A549 (cell line): ENCODE results near the gene COL4A6. TPM values are rescaled to one million over a fixed set of nuclear protein-coding genes. Genes with fewer than 3 reads are reported as not detected.

Source experiments
- ATAC-seq, 2 experiments: fragments of 200-7000 bp in 1 of 2; fragments of >200 bp in 1 of 2; cut with Nextera tagmentation in 1 of 2; cut with Tn5 transposase in 1 of 2; 3 replicates each; pipeline versions ENCODE4 v1.8.0 to v1.9.1; 2018 to 2020; ENCODE audit warnings: mild to moderate bottlenecking in 1 of 2, moderate library complexity in 1 of 2
- CTCF ChIA-PET: fragments of 300-600 bp; sonication (Branson Sonifier 250); formaldehyde crosslinking; extraction: SDS; loops from one replicate; lab custom pipeline; 2021; ENCODE audit warnings: antibody characterized with exemption, inconsistent platforms; lab: Yijun Ruan, JAX
- POLR2A ChIA-PET: fragments of 350-600 bp; formaldehyde crosslinking; extraction: SDS; loops from one replicate; lab custom pipeline; 2021; ENCODE audit warnings: antibody characterized with exemption, inconsistent platforms; lab: Yijun Ruan, JAX
- DNase-seq, 2 experiments: peaks; one replicate each; pipeline versions ENCODE4 v3.0.0 to v3.0.0-alpha.2; 2011 to 2016; ENCODE audit warnings: low read depth in 1 of 2, low spot score in 1 of 2
- FAIRE-seq: peaks from 2 replicates; lab custom pipeline; 2011; peaks lifted over from hg19 to GRCh38; lab: Jason Lieb, UNC
- H3K27ac ChIP-seq, 2 experiments: fragments of >200 bp; sonication (Bioruptor Twin); formaldehyde crosslinking; 3 replicates each; pipeline ENCODE4 v1.5.1; 2016 to 2017
- H3K4me1 ChIP-seq: fragments of >200 bp; sonication (Bioruptor Twin); formaldehyde crosslinking; 3 replicates; pipeline ENCODE4 v1.6.1; 2016
- H3K4me2 ChIP-seq: fragments of >200 bp; sonication (Bioruptor Twin); formaldehyde crosslinking; 3 replicates; pipeline ENCODE4 v1.6.1; 2016
- H3K4me3 ChIP-seq: fragments of >200 bp; sonication (Bioruptor Twin); formaldehyde crosslinking; 3 replicates; pipeline ENCODE4 v1.5.1; 2016
- H3K9me3 ChIP-seq: fragments of >200 bp; sonication (Bioruptor Twin); formaldehyde crosslinking; 3 replicates; pipeline ENCODE4 v1.6.1; 2016
- BHLHE40 ChIP-seq: IDR thresholded peaks from 2 replicates; pipeline ENCODE4 v1.6.1; 2012; ENCODE audit warnings: low read depth, low read length, inconsistent platforms
- HDAC2 ChIP-seq: fragments of 200-600 bp; sonication (generic); IDR thresholded peaks from 2 replicates; pipeline ENCODE4 v1.6.1; 2016
- HEYL ChIP-seq: fragments of 250-450 bp; sonication (Bioruptor Pico); IDR thresholded peaks from 2 replicates; pipeline ENCODE4 v1.8.0; 2021; ENCODE audit warnings: mild to moderate bottlenecking, moderate library complexity
- HOXB5 ChIP-seq: fragments of 250-450 bp; sonication (Bioruptor Pico); IDR thresholded peaks from 2 replicates; pipeline ENCODE4 v1.5.0; 2020; ENCODE audit warnings: mild to moderate bottlenecking, moderate library complexity
- JUN ChIP-seq, 2 experiments: fragments of >200 bp; sonication (Bioruptor Twin); formaldehyde crosslinking; IDR thresholded peaks; 2 replicates in 1 of 2; 3 replicates in 1 of 2; pipeline ENCODE4 v1.6.1; 2016 to 2017
- JUNB ChIP-seq: fragments of >200 bp; sonication (Bioruptor Twin); formaldehyde crosslinking; IDR thresholded peaks from 2 replicates; pipeline ENCODE4 v1.6.1; 2016
- KDM5A ChIP-seq: fragments of 200-600 bp; sonication (generic); IDR thresholded peaks from 2 replicates; pipeline ENCODE4 v1.6.1; 2016; ENCODE audit warnings: antibody characterized with exemption, mild to moderate bottlenecking
- NFE2L2 ChIP-seq: fragments of 150-350 bp; conservative IDR thresholded peaks from 2 replicates; pipeline ENCODE4 v1.6.1; 2014; ENCODE audit warnings: low read length
- NPAS2 ChIP-seq: fragments of 250-450 bp; sonication (Bioruptor Pico); IDR thresholded peaks from 2 replicates; pipeline ENCODE4 v1.8.0; 2022; ENCODE audit warnings: mild to moderate bottlenecking, moderate library complexity, borderline replicate concordance
- PHF8 ChIP-seq: fragments of 200-600 bp; sonication (generic); IDR thresholded peaks from 2 replicates; pipeline ENCODE4 v1.6.1; 2016; ENCODE audit warnings: low read depth, mild to moderate bottlenecking, antibody characterized with exemption, moderate library complexity, borderline replicate concordance
- POLR2A ChIP-seq: IDR thresholded peaks from 2 replicates; pipeline ENCODE4 v1.6.1; 2012; ENCODE audit warnings: mild to moderate bottlenecking, low read length
- POLR2AphosphoS2 ChIP-seq: conservative IDR thresholded peaks from 2 replicates; pipeline ENCODE4 v1.6.1; 2012; ENCODE audit warnings: low read length, improper control_type of control experiment, inconsistent platforms
- RARB ChIP-seq: fragments of 250-450 bp; sonication (Bioruptor Pico); IDR thresholded peaks from 2 replicates; pipeline ENCODE4 v1.8.0; 2021; ENCODE audit warnings: mild to moderate bottlenecking, moderate library complexity
- RFX5 ChIP-seq: fragments of 450-650 bp; IDR thresholded peaks from 2 replicates; pipeline ENCODE4 v1.7.1; 2014; ENCODE audit warnings: antibody characterized with exemption, mild to moderate bottlenecking, moderate library complexity
- RNF2 ChIP-seq: fragments of 200-600 bp; sonication (generic); IDR thresholded peaks from 2 replicates; pipeline ENCODE4 v1.6.1; 2016; ENCODE audit warnings: low read depth, mild to moderate bottlenecking, antibody characterized with exemption, moderate library complexity, borderline replicate concordance
- SMC3 ChIP-seq: fragments of >200 bp; sonication (Bioruptor Twin); formaldehyde crosslinking; IDR thresholded peaks from 3 replicates; pipeline ENCODE4 v1.6.1; 2018; ENCODE audit warnings: inconsistent platforms
- SREBF2 ChIP-seq: fragments of 450-650 bp; IDR thresholded peaks from 2 replicates; pipeline ENCODE4 v1.6.1; 2014; ENCODE audit warnings: mild to moderate bottlenecking, moderate library complexity
- TFCP2L1 ChIP-seq: fragments of 250-450 bp; sonication (Bioruptor Pico); IDR thresholded peaks from 2 replicates; pipeline ENCODE4 v1.5.0; 2021; ENCODE audit warnings: mild to moderate bottlenecking
- TP53 ChIP-seq: fragments of 250-450 bp; sonication (Bioruptor Pico); IDR thresholded peaks from 2 replicates; pipeline ENCODE4 v1.5.0; 2021; ENCODE audit warnings: mild to moderate bottlenecking, moderate library complexity
- ZFP36 ChIP-seq: fragments of 450-650 bp; IDR thresholded peaks from 2 replicates; pipeline ENCODE4 v1.6.1; 2014; ENCODE audit warnings: borderline replicate concordance; ENCODE audit not compliant: partially characterized antibody
- WGBS: methylation state at CpG from one replicate; pipeline ENCODE4 v1.1.6; 2017; ENCODE audit errors: missing lambda C conversion rate; 5-methylcytosine and 5-hydroxymethylcytosine counted together
- polyA plus RNA-seq, 4 experiments: library from polyadenylated mRNA; depleted of rRNA in 3 of 4; stranded (reverse); fragments of >200 nt; fragmentation: RNase III in 1 of 4; extraction: RNeasy Plus Mini Kit Qiagen cat#74134 plus additional on column Dnase treatment in 1 of 4; gene quantifications; 2 replicates in 3 of 4; 3 replicates in 1 of 4; pipeline ENCODE4 v1.2.3, GENCODE V29; 2011 to 2017
- TF ChIP-seq, protein P1 (sequence below): fragments of 250-450 bp; sonication (Bioruptor Pico); IDR thresholded peaks from 2 replicates; pipeline ENCODE4 v1.5.0; 2021; ENCODE audit warnings: mild to moderate bottlenecking, moderate library complexity, borderline replicate concordance
- TF ChIP-seq, protein P2 (sequence below): fragments of 150-350 bp; IDR thresholded peaks from 2 replicates; pipeline ENCODE4 v1.6.1; 2014; ENCODE audit warnings: low read depth, mild to moderate bottlenecking, low read length
- TF ChIP-seq, protein P3 (sequence below): fragments of 200-600 bp; sonication (generic); IDR thresholded peaks from 2 replicates; pipeline ENCODE4 v1.6.1; 2016; ENCODE audit warnings: antibody characterized with exemption, mild to moderate bottlenecking, moderate library complexity
- TF ChIP-seq, protein P4 (sequence below): fragments of 450-650 bp; IDR thresholded peaks from 2 replicates; pipeline ENCODE4 v1.6.1; 2014; ENCODE audit warnings: antibody characterized with exemption
- TF ChIP-seq, protein P5 (sequence below): fragments of >200 bp; sonication (Bioruptor Twin); formaldehyde crosslinking; IDR thresholded peaks from 3 replicates; pipeline ENCODE4 v1.6.1; 2016
- TF ChIP-seq, protein P6 (sequence below): fragments of 250-450 bp; sonication (Bioruptor Pico); IDR thresholded peaks from 2 replicates; pipeline ENCODE4 v1.5.0; 2020; ENCODE audit warnings: low read depth, mild to moderate bottlenecking, moderate library complexity
- TF ChIP-seq, protein P7 (sequence below): fragments of >200 bp; sonication (Bioruptor Twin); formaldehyde crosslinking; IDR thresholded peaks from 3 replicates; pipeline ENCODE4 v1.5.1; 2016

Gene COL4A6
- polyA plus RNA-seq, 2 of the 4 experiments (the other 2 are of a cell fraction) = 13.0 to 19.8 TPM

DNA sequence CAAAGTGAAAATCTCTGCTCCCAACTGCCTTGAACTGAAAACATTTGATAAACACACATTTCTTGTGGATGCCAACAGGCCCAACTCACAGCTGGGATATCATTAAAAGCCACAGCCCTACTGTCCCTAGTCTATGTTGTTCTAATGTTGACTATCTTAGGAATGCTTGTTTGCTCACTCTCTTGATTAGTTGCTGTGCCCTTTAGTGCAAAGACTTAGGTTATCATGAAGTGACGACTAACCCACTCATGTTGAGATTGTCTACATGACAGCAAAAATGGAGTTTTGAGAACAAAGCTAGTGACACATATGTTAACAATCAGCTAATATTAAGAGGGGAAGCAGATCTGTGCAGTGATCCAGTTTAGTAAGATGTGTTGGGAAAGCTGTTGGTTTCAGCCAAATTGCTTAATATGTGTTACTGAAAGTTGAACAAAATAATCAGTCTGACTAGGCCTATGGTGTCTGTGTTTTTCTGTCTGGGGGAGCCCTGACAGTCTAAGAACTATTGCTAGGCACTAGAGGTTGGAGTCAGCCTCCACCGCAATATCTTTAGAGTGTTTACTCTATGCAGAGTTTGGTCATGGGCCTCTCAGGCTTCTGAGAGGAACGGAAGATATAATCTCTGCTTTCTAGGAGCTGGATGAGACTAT lies 221.2 kb downstream of the COL4A6 start:
- 80% methylated on average over 3 of the region's 3 CpGs for WGBS
- H3K4me1 ChIP-seq = no peaks in the 10 kb centered on the region
- ChIA-PET CTCF (interaction anchor here (0.6 to 5.0 kb wide), 5 partner anchors 8 to 126 kb away, joined by 3 to 26 read pairs (median 4); partner anchors contain the start of gene PSMD10), POLR2A (no interaction called here)
- no peak for TF ChIP-seq NPAS2 (CRISPR knock-in tag)
- TF ChIP-seq TP53 = no peak
- no peak for TF ChIP-seq RFX5
- no peak for TF ChIP-seq ZFP36
- no peak for TF ChIP-seq TFCP2L1
- TF ChIP-seq, protein P1, sequence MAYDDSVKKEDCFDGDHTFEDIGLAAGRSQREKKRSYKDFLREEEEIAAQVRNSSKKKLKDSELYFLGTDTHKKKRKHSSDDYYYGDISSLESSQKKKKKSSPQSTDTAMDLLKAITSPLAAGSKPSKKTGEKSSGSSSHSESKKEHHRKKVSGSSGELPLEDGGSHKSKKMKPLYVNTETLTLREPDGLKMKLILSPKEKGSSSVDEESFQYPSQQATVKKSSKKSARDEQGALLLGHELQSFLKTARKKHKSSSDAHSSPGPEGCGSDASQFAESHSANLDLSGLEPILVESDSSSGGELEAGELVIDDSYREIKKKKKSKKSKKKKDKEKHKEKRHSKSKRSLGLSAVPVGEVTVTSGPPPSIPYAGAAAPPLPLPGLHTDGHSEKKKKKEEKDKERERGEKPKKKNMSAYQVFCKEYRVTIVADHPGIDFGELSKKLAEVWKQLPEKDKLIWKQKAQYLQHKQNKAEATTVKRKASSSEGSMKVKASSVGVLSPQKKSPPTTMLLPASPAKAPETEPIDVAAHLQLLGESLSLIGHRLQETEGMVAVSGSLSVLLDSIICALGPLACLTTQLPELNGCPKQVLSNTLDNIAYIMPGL (CRISPR knock-in tag) = no peak
- TF ChIP-seq SREBF2 = no peak
- no peak for TF ChIP-seq PHF8
- no peak for TF ChIP-seq SMC3
- TF ChIP-seq POLR2A = no peak
- TF ChIP-seq, protein P2, sequence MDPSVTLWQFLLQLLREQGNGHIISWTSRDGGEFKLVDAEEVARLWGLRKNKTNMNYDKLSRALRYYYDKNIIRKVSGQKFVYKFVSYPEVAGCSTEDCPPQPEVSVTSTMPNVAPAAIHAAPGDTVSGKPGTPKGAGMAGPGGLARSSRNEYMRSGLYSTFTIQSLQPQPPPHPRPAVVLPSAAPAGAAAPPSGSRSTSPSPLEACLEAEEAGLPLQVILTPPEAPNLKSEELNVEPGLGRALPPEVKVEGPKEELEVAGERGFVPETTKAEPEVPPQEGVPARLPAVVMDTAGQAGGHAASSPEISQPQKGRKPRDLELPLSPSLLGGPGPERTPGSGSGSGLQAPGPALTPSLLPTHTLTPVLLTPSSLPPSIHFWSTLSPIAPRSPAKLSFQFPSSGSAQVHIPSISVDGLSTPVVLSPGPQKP = no peak
- no peak for TF ChIP-seq HOXB5 (CRISPR knock-in tag)
- no peak for TF ChIP-seq HEYL (CRISPR knock-in tag)
- no peak for TF ChIP-seq HDAC2
- TF ChIP-seq KDM5A = no peak
- TF ChIP-seq, protein P3, sequence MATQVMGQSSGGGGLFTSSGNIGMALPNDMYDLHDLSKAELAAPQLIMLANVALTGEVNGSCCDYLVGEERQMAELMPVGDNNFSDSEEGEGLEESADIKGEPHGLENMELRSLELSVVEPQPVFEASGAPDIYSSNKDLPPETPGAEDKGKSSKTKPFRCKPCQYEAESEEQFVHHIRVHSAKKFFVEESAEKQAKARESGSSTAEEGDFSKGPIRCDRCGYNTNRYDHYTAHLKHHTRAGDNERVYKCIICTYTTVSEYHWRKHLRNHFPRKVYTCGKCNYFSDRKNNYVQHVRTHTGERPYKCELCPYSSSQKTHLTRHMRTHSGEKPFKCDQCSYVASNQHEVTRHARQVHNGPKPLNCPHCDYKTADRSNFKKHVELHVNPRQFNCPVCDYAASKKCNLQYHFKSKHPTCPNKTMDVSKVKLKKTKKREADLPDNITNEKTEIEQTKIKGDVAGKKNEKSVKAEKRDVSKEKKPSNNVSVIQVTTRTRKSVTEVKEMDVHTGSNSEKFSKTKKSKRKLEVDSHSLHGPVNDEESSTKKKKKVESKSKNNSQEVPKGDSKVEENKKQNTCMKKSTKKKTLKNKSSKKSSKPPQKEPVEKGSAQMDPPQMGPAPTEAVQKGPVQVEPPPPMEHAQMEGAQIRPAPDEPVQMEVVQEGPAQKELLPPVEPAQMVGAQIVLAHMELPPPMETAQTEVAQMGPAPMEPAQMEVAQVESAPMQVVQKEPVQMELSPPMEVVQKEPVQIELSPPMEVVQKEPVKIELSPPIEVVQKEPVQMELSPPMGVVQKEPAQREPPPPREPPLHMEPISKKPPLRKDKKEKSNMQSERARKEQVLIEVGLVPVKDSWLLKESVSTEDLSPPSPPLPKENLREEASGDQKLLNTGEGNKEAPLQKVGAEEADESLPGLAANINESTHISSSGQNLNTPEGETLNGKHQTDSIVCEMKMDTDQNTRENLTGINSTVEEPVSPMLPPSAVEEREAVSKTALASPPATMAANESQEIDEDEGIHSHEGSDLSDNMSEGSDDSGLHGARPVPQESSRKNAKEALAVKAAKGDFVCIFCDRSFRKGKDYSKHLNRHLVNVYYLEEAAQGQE = no peak
- ATAC-seq = no peak
- FAIRE-seq = no peak
- no peak for DNase-seq
- no peak overlapping the region for H3K4me2 ChIP-seq
- no peaks in the 10 kb centered on the region for H3K9me3 ChIP-seq
- H3K4me3 ChIP-seq = no peak overlapping the region
- no peak overlapping the region for H3K27ac ChIP-seq

DNA sequence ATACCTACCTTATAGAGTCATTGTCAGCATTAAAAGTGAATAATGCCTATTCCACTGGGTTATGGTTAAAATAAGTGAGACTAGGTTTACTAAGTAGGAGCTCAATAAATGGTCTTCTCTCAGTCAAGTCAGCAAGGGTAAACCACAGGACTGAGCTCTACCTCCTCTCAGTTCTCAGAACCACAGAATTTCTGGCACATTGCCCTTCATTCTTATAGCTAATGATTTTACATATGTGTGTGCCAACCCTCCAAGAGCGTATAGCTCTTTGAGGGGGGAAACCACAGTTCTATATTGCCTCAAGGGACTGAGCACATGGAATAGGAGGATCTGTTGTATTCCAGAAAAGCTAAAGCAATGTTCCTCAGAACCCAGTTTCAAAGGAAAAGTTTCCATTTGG lies 221.8 kb downstream of the COL4A6 start:
- no peak for FAIRE-seq
- no peaks in the 10 kb centered on the region for H3K4me1 ChIP-seq
- WGBS = 95% methylated on average over 1 of the region's 1 CpG
- ChIA-PET POLR2A (no interaction called here), CTCF (interaction anchor here (1.6 to 5.0 kb wide), 3 partner anchors 8 to 16 kb away, joined by 4 to 26 read pairs (median 5); no protein-coding TSS in a partner anchor)
- H3K9me3 ChIP-seq = no peaks in the 10 kb centered on the region
- H3K4me2 ChIP-seq = no peak overlapping the region
- H3K27ac ChIP-seq = no peak overlapping the region
- no peak for ATAC-seq
- no peak for DNase-seq
- no peak overlapping the region for H3K4me3 ChIP-seq
- TF ChIP-seq POLR2A (no peak), JUN (IDR thresholded peaks at IDR 0.05) (no peak), BHLHE40 (no peak), TFCP2L1 (no peak), POLR2AphosphoS2 (no peak), RNF2 (no peak), NFE2L2 (no peak), RARB (no peak), JUNB (no peak)
- TF ChIP-seq, protein P4, sequence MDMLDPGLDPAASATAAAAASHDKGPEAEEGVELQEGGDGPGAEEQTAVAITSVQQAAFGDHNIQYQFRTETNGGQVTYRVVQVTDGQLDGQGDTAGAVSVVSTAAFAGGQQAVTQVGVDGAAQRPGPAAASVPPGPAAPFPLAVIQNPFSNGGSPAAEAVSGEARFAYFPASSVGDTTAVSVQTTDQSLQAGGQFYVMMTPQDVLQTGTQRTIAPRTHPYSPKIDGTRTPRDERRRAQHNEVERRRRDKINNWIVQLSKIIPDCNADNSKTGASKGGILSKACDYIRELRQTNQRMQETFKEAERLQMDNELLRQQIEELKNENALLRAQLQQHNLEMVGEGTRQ = no peak
- TF ChIP-seq, protein P5, sequence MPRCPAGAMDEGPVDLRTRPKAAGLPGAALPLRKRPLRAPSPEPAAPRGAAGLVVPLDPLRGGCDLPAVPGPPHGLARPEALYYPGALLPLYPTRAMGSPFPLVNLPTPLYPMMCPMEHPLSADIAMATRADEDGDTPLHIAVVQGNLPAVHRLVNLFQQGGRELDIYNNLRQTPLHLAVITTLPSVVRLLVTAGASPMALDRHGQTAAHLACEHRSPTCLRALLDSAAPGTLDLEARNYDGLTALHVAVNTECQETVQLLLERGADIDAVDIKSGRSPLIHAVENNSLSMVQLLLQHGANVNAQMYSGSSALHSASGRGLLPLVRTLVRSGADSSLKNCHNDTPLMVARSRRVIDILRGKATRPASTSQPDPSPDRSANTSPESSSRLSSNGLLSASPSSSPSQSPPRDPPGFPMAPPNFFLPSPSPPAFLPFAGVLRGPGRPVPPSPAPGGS = no peak
- TF ChIP-seq, protein P6, sequence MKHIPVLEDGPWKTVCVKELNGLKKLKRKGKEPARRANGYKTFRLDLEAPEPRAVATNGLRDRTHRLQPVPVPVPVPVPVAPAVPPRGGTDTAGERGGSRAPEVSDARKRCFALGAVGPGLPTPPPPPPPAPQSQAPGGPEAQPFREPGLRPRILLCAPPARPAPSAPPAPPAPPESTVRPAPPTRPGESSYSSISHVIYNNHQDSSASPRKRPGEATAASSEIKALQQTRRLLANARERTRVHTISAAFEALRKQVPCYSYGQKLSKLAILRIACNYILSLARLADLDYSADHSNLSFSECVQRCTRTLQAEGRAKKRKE (CRISPR knock-in tag) = no peak
- TF ChIP-seq, protein P7, sequence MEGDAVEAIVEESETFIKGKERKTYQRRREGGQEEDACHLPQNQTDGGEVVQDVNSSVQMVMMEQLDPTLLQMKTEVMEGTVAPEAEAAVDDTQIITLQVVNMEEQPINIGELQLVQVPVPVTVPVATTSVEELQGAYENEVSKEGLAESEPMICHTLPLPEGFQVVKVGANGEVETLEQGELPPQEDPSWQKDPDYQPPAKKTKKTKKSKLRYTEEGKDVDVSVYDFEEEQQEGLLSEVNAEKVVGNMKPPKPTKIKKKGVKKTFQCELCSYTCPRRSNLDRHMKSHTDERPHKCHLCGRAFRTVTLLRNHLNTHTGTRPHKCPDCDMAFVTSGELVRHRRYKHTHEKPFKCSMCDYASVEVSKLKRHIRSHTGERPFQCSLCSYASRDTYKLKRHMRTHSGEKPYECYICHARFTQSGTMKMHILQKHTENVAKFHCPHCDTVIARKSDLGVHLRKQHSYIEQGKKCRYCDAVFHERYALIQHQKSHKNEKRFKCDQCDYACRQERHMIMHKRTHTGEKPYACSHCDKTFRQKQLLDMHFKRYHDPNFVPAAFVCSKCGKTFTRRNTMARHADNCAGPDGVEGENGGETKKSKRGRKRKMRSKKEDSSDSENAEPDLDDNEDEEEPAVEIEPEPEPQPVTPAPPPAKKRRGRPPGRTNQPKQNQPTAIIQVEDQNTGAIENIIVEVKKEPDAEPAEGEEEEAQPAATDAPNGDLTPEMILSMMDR = no peak
